Smooth muscle cell (in vitro differentiated cells): ENCODE data around the gene DDX51. TPM values are rescaled to one million over a fixed set of nuclear protein-coding genes. Genes with fewer than 3 reads are reported as not detected.

ENCODE experiments used
- DNase-seq: peaks from one replicate; lab custom pipeline; 2025; ENCODE audit not compliant: unreplicated experiment; lab: John Stamatoyannopoulos, UW
- H2AFZ ChIP-seq: fragments of 200-600 bp; sonication (generic); 2 replicates; pipeline ENCODE4 v1.6.0; 2016; ENCODE audit warnings: antibody characterized with exemption, low read depth, mild to moderate bottlenecking
- H3F3A ChIP-seq: fragments of 200-600 bp; sonication (generic); 2 replicates; pipeline ENCODE4 v1.6.0; 2017; ENCODE audit warnings: antibody characterized with exemption, low read depth
- H3K27ac ChIP-seq: fragments of 200-600 bp; sonication (generic); 2 replicates; pipeline ENCODE4 v1.5.1; 2016; ENCODE audit warnings: low read depth, mild to moderate bottlenecking
- H3K27me3 ChIP-seq: fragments of 200-600 bp; sonication (generic); 2 replicates; pipeline ENCODE4 v1.6.1; 2016; ENCODE audit warnings: low read depth, mild to moderate bottlenecking
- H3K36me3 ChIP-seq: fragments of 200-600 bp; sonication (generic); 2 replicates; pipeline ENCODE4 v1.5.1; 2016; ENCODE audit warnings: low read depth
- H3K4me1 ChIP-seq: fragments of 200-600 bp; sonication (generic); 2 replicates; pipeline ENCODE4 v1.5.1; 2016; ENCODE audit warnings: low read depth
- H3K4me2 ChIP-seq: fragments of 200-600 bp; sonication (generic); 2 replicates; pipeline ENCODE4 v1.6.0; 2016; ENCODE audit warnings: mild to moderate bottlenecking
- H3K4me3 ChIP-seq: fragments of 200-600 bp; sonication (generic); 2 replicates; pipeline ENCODE4 v1.5.1; 2016; ENCODE audit warnings: mild to moderate bottlenecking
- H3K79me2 ChIP-seq: fragments of 200-600 bp; sonication (generic); 2 replicates; pipeline ENCODE4 v1.6.0; 2016; ENCODE audit warnings: low read depth, mild to moderate bottlenecking
- H3K9ac ChIP-seq: fragments of 200-600 bp; sonication (generic); 2 replicates; pipeline ENCODE4 v1.6.0; 2016; ENCODE audit warnings: low read depth
- H3K9me3 ChIP-seq: fragments of 200-600 bp; sonication (generic); replicated peaks from 2 replicates; pipeline ENCODE4 v1.5.1; 2016; ENCODE audit warnings: low read depth
- H4K20me1 ChIP-seq: fragments of 200-600 bp; sonication (generic); 2 replicates; pipeline ENCODE4 v1.6.0; 2016; ENCODE audit warnings: low read depth
- WGBS: methylation state at CpG from one replicate; pipeline ENCODE4 v1.1.7; 2016; ENCODE audit warnings: low lambda C conversion rate; 5-methylcytosine and 5-hydroxymethylcytosine counted together
- polyA plus RNA-seq: library from polyadenylated mRNA; unstranded; fragments of >200 nt; fragmentation: Nextera tagmentation; extraction: Ambion mirVana; gene quantifications from 2 replicates; pipeline ENCODE4 v1.2.1, GENCODE V29; 2016
- total RNA-seq: library from RNA; depleted of rRNA; stranded (reverse); fragments of >200 nt; gene quantifications from 2 replicates; pipeline ENCODE4 v1.2.3, GENCODE V29; 2014
- TF ChIP-seq, protein P1 (sequence below): fragments of 200-600 bp; sonication (generic); IDR thresholded peaks from 2 replicates; pipeline ENCODE4 v1.5.1; 2017; ENCODE audit warnings: borderline replicate concordance, mild to moderate bottlenecking, antibody characterized with exemption; ENCODE audit not compliant: insufficient read depth, poor library complexity, severe bottlenecking

DDX51 gene
- total and polyA plus RNA-seq, 2 experiments from 2014 or later: 1.6 to 12.5 TPM

DNA sequence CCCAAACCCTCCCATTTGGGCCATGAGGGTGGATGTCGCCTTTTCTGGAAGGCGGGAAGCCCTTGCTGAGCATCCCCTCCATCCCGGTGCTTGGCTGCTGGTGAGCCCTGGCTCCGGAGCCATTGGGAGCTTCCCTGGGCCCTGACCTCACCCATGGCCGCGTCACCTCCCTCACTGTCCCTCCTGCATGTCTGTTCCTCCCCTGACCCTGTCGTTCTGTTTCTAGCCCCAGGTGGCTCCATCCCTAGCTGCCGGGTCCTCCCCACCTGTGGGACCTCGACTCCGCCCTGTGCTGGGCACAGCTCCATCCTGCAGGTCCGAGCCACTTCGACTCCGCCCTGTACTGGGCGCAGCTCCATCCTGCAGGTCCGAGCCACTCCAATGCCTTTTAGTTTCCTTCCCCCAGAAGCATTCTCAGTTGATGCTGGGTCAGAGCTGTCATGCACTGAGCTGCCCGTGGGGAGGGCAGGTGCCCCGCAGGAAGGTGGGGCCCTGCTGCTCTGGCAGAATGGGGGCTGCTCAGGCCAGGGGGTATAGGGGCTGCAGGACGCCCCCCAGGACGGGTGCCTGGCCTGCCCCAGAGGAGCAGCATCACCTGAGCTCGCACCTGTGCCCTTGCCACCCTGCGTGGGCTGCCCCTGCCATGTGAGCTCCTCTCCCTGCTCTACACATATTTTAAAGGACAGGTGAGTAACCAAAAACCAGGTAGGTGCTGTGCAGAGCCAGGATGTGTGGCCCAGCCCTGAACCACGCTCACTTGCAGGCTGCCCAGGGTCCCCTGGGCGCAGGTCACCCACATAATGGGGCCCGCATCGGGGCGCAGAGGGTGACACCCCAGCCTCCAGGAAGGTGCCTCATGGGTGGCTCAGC, 19.2 kb upstream of the DDX51 start:
- 82% methylated on average over 26 of the region's 26 CpGs for WGBS
- Histone ChIP-seq H3K9ac (no peak overlapping the region), H3K4me3 (no peak overlapping the region), H2AFZ (no peak overlapping the region), H3K36me3 (no peaks in the 10 kb centered on the region), H3K79me2 (no peaks in the 10 kb centered on the region), H4K20me1 (no peaks in the 10 kb centered on the region), H3K4me2 (no peak overlapping the region), H3K27me3 (no peaks in the 10 kb centered on the region), H3K9me3 (no peaks in the 10 kb centered on the region), H3K4me1 (no peaks in the 10 kb centered on the region), H3F3A (no peaks in the 10 kb centered on the region), H3K27ac (no peak overlapping the region)
- TF ChIP-seq, protein P1, sequence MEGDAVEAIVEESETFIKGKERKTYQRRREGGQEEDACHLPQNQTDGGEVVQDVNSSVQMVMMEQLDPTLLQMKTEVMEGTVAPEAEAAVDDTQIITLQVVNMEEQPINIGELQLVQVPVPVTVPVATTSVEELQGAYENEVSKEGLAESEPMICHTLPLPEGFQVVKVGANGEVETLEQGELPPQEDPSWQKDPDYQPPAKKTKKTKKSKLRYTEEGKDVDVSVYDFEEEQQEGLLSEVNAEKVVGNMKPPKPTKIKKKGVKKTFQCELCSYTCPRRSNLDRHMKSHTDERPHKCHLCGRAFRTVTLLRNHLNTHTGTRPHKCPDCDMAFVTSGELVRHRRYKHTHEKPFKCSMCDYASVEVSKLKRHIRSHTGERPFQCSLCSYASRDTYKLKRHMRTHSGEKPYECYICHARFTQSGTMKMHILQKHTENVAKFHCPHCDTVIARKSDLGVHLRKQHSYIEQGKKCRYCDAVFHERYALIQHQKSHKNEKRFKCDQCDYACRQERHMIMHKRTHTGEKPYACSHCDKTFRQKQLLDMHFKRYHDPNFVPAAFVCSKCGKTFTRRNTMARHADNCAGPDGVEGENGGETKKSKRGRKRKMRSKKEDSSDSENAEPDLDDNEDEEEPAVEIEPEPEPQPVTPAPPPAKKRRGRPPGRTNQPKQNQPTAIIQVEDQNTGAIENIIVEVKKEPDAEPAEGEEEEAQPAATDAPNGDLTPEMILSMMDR: no peak
- no peak for DNase-seq

DNA sequence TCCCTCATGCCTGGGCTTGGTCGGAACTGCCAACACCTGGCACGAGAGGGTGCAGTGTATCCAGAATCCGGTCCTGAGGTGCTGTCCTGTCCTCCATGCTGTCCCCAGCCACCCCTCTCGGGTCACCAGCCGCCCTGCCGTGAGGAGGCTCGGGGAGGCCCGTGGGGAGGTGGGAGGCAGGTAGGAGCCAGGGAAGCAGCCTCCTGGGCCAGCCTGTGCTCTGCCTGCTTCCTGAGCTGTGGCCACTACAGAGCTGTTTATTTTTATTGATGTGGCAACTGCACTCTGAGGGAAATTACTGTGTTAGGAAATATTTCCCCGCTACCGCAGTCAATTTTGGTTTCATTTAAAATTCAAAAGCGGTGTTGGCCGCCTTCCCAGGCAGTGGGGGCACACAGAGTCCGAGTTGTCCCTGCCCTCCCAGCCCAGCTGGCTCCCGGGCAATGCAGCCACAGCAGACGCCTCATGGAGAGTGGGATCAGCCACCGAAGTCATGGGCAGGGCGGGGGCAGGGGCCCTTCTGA, 18.5 kb upstream of the DDX51 start:
- Histone ChIP-seq H3K27me3 (no peaks in the 10 kb centered on the region), H3K27ac (no peak overlapping the region), H3K4me2 (no peak overlapping the region), H4K20me1 (no peaks in the 10 kb centered on the region), H3K36me3 (no peaks in the 10 kb centered on the region), H3K4me3 (no peak overlapping the region), H3K79me2 (no peaks in the 10 kb centered on the region), H2AFZ (no peak overlapping the region), H3K4me1 (no peaks in the 10 kb centered on the region), H3F3A (no peaks in the 10 kb centered on the region), H3K9me3 (no peaks in the 10 kb centered on the region), H3K9ac (no peak overlapping the region)
- no peak for DNase-seq
- TF ChIP-seq, protein P1: no peak
- 66% methylated on average over 16 of the region's 17 CpGs for WGBS

DNA sequence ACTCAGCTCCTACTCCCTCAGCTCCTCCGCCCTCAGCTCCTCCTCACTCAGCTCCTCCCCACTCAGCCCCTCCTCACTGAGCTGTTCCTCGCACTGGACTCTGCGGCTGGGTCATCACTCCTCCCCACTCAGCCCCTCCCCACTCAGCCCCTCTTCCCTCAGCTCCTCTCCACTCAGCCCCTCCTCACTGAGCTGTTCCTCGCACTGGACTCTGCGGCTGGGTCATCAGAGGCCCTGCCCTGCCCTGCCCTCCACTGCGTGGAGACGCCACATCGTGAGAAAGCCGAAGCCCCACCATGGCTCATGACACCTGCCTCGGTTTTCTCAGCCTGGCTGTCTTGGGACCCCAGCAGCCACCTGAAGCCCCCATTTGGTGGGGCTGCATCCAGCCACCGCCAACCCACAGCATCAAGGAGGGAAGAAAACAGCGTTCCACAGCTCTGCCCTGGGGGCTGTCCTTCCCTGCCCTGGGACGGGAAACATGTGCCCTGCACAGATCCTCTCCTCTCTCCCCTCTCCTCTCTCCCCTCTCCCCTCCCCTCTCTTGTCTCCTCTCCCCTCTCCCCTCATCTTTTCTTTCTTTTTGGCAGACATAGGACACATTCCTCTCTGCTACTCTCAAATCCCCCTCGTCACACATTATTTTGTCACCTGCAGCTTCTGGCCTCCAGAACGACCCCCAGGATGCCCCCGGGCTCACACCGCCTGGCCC, 17.8 kb upstream of the DDX51 start:
- Histone ChIP-seq H3K4me1 (no peaks in the 10 kb centered on the region), H3K9ac (no peak overlapping the region), H3K27ac (no peak overlapping the region), H3K4me3 (no peak overlapping the region), H3F3A (no peaks in the 10 kb centered on the region), H3K4me2 (no peak overlapping the region), H3K79me2 (no peaks in the 10 kb centered on the region), H3K27me3 (no peaks in the 10 kb centered on the region), H3K9me3 (no peaks in the 10 kb centered on the region), H4K20me1 (no peaks in the 10 kb centered on the region), H3K36me3 (no peaks in the 10 kb centered on the region), H2AFZ (no peak overlapping the region)
- TF ChIP-seq, protein P1: no peak
- 74% methylated on average over 14 of the region's 17 CpGs for WGBS
- no peak for DNase-seq
